Fibroblast of the aortic adventitia (primary cell): ENCODE results near the gene HDDC3. TPM values are rescaled to one million over a fixed set of nuclear protein-coding genes. Genes with fewer than 3 reads are reported as not detected.
A peak's percentile ranks its signal among the peaks of the same experiment; 100 is the strongest.

Source experiments
- DNase-seq: peaks from one replicate; pipeline ENCODE4 v3.0.0-alpha.2; 2010; ENCODE audit warnings: low read depth
- H3K4me3 ChIP-seq: 2 replicates; pipeline ENCODE4 v1.5.1; 2011; ENCODE audit warnings: low read depth, mild to moderate bottlenecking, control low read depth, low read length, moderate library complexity
- total RNA-seq: library from RNA; depleted of rRNA; stranded (reverse); fragments of >200 nt; gene quantifications from 2 replicates; pipeline ENCODE4 v1.2.3, GENCODE V29; 2012; ENCODE audit warnings: low replicate concordance
- TF ChIP-seq, protein P1 (sequence below): IDR thresholded peaks from 2 replicates; pipeline ENCODE4 v1.5.1; 2011; ENCODE audit warnings: mild to moderate bottlenecking, low read length, control low read depth, inconsistent platforms; ENCODE audit not compliant: insufficient read depth

Gene HDDC3
- total RNA-seq, 1 donor, result 12.9 TPM

DNA sequence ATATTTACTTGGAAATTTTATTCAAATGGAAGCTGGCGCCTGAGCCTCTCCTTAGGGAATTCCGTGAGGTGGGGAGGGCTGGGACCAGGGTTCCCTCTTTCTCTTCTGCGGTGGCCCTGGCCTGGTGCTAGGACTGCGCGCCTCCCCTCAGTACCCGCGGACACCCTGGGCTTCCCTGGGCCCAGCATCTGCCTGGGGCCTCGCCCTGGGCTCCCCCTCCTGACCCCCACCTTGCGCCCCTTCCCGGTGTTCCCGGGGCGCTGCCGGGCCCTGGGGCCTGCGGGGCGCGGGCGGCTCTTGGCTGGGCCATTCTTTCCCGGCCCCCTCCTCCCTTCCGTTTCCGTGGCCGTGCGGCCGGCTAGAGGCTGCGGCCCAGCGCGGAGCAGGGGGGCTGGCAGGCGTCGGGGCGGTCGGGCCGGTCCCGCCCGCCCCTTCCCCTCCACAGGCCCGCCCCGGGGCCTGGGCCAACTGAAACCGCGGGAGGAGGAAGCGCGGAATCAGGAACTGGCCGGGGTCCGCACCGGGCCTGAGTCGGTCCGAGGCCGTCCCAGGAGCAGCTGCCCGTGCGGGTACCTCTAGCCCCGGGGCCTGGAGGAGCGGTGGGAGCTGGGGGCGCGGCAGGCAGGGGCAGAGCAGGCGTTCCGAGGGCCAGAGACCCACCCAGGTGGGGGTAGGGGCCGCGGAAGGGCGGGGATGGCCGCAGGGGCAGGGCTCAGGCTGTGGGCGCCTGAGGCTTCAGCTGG lies 48.2 kb downstream of the HDDC3 start, which contains the start of gene FES:
Gene FES (plus strand): TSS at position 529 of the 743 bp plus-strand sequence. CDS start 542 bp downstream, outside the sequence.
- DNase-seq, result peak; percentile 49
- TF ChIP-seq, protein P1, sequence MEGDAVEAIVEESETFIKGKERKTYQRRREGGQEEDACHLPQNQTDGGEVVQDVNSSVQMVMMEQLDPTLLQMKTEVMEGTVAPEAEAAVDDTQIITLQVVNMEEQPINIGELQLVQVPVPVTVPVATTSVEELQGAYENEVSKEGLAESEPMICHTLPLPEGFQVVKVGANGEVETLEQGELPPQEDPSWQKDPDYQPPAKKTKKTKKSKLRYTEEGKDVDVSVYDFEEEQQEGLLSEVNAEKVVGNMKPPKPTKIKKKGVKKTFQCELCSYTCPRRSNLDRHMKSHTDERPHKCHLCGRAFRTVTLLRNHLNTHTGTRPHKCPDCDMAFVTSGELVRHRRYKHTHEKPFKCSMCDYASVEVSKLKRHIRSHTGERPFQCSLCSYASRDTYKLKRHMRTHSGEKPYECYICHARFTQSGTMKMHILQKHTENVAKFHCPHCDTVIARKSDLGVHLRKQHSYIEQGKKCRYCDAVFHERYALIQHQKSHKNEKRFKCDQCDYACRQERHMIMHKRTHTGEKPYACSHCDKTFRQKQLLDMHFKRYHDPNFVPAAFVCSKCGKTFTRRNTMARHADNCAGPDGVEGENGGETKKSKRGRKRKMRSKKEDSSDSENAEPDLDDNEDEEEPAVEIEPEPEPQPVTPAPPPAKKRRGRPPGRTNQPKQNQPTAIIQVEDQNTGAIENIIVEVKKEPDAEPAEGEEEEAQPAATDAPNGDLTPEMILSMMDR, result no peak
- H3K4me3 ChIP-seq, result peak within 1 kb of the TSS; percentile 64

DNA sequence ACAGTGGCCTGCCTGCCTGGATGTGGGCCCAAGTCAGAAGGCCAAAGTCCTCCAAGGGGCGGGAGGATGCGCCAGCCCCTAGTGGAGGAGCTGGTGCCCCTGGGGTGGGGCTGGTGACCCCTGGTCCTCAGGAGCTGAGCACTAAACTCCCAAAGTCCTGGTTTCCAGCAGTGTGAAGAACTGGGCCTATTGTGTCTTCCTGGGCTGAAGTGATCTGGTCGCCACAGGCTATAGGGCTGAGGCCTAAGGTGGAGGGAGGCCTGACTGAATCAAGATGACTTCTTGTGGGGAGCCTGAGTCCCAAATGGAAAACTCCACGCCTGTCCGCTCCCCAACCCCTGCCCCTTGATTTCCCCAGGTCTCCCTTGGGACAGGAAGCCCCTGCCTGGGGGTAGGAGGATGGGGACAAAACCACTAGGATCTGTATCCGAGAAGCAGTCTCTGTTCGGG lies 48.8 kb downstream of the HDDC3 start:
- TF ChIP-seq, protein P1, result no peak
- peak; percentile 39 for DNase-seq
- H3K4me3 ChIP-seq, result peak overlapping the region; percentile 59

GRCh38 chr15:90882781-90883525 lies 49.4 kb downstream of the HDDC3 start:
- DNase-seq, result no peak
- H3K4me3 ChIP-seq, result no peak overlapping the region
- TF ChIP-seq, protein P1, result no peak

GRCh38 chr15:90881978-90882721 lies 50.2 kb downstream of the HDDC3 start:
- TF ChIP-seq, protein P1, result no peak
- no peak overlapping the region for H3K4me3 ChIP-seq
- DNase-seq, result no peak

- H3K4me3 ChIP-seq, result no peak overlapping the region
- TF ChIP-seq, protein P1, result no peak
- DNase-seq, result no peak
These were observed 51.0 kb downstream of the HDDC3 start for GRCh38 chr15:90881181-90881977.
